HG02798 (cell line): Measurements from ENCODE around the gene PDZD2.
"Not testable (repeated sequence)": the region's sequence is repeated elsewhere in the genome, so short reads cannot be mapped to it uniquely, and the experiment has no call there.

ENCODE experiments used
- ATAC-seq: cut with Tn5 transposase; IDR thresholded peaks from one replicate; pipeline ENCODE4 v1.9.1; 2021; ENCODE audit warnings: mild to moderate bottlenecking; ENCODE audit not compliant: unreplicated experiment, poor library complexity

PDZD2 gene

DNA sequence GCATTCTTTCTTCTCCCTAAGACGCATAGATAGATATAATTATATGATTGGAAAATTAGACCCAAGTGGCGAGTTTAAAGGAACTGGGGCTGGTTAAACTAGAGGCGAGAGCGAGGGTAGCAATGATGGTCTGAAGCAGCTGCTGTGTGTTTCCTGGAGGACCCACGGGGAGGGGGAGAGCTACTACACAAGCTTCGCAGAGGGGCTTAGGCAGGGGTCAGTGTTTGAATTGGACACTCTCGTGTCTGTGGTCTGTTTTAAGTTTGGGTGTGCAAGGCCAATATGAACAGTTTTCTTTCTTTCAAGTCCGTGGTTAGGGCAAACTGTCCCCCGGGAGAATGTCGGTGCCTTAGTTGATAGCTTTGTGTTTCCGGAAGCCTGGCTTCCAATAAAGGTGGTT lies 43.1 kb downstream of the PDZD2 start:
- ATAC-seq, result no peak

DNA sequence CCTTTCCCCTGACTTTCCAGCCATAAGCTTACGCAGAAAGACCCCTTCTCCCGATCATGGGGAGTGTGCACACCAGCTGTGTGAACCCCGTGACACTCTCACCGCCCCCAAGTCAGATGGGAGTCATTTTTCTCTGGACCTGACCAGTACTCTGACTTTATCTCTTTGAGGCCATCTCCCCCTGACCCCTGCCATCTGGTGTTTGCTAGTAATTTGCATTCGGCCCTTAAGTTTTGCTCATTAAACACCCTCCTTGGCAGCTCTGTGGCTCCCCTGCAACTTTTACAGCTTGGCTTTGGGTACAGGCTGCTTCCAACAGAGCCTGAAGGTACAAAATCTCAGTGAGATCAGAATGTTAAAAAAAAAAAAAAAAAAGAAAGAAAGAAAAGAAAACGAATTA lies 43.9 kb downstream of the PDZD2 start:
- ATAC-seq, result no peak

DNA sequence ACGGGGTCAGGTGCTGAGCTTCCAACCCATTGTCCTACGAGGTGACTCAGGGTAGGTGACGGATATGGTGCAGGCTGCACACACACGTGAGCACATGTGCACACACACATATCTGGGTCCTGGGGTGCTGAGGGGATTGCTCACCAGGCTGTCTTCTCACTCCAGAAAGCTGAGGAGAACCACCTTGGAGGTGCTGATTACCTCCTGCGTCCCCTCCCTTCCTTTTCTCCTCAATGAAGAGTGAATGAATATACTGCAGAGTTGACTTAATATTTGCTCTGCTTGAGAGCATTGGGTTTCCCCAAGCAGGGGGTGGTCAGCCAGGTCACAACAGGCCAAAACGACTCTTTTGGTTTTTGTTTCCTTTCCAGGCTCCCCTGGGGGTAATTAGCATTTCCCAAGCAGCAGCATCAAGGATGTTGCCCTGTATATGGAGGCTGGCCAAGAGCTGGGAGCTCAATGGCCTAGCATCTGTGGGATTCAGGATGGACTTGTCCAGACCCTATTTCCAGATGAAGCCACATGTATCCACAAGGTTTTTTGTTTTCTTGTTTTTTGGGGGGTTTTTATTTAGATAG lies 49.7 kb downstream of the PDZD2 start:
- no peak for ATAC-seq

DNA sequence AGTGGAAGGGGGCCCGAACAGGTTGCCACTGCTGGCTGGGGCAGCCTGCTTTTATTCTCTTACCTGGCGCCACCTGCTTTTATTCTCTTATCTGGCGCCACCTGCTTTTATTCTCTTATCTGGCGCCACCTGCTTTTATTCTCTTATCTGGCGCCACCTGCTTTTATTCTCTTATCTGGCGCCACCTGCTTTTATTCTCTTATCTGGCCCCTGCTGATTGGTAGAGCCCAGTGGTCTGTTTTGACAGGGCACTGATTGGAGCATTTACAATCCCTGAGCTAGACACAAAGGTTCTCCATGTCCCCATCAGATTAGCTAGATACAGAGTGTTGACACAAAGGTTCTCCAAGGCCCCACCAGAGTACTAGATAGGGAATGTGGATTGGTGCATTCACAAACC lies 52.5 kb downstream of the PDZD2 start:
- ATAC-seq, result not testable (repeated sequence)

- ATAC-seq, result no peak
Measured at GRCh38 chr5:31692561-31693221, 53.8 kb downstream of the PDZD2 start.

- no peak for ATAC-seq
Measured at GRCh38 chr5:31698673-31699072, 59.7 kb downstream of the PDZD2 start.

GRCh38 chr5:31701642-31702299 lies 62.8 kb downstream of the PDZD2 start:
- no peak for ATAC-seq

- no peak for ATAC-seq
Measured at GRCh38 chr5:31702712-31703111, 63.8 kb downstream of the PDZD2 start.

DNA sequence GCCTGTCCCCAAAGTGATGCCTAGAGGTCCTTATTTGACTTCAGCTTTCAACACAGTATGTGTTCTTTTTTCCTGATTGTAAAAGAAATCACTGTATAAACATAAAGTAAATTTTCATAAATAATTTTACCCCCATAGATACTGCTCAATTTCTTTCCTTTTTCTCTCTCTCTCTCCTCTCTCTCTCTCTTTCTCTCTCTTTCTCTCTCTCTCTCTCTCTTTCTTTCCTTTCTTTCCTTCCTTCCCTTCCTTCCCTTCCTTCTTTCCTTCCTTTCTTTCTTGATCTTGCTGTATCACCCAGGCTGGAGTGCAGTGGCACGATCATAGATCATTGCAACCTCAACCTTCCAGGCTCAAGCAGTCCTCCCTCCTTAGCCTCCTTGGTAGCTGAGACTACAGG lies 64.8 kb downstream of the PDZD2 start:
- no peak for ATAC-seq

DNA sequence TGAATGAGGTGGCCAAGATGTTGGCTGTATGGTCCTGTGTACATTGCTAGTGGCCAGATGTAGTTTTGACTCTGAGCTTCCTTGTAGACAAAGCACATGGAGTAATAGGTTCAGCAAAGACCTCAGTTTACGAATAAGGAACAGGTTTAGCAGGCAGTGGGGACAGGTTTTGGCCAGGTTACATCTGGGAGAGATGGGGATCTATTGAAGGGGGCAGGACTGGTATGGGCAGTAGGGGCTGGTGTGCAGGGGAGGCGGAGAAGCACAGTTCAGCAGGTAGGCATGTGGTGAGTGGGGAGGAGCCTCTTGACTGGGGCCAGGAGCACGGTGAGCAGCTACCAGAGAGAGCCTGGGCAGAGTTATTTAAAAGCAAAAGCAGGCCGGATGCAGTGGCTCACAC lies 67.3 kb downstream of the PDZD2 start:
- no peak for ATAC-seq

DNA sequence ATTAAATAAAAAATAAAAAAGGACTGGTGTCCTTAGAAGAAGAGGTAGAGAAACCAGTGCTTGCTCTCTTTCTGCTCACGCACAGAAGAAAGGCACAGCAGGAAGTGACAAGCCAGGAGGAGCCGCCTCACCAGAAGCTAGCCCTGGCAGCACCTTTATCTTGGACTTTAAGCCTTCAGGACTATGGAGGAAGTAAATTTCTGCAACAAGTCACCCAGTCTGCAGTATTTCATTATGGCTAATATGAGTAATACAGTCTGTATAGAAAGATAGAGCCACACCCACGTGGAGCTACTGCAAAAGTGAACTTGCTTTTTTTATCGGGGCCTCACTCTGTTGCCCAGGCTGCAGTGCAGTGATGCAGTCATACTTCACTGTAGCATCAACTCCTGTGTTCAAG lies 68.4 kb downstream of the PDZD2 start:
- ATAC-seq, result no peak

DNA sequence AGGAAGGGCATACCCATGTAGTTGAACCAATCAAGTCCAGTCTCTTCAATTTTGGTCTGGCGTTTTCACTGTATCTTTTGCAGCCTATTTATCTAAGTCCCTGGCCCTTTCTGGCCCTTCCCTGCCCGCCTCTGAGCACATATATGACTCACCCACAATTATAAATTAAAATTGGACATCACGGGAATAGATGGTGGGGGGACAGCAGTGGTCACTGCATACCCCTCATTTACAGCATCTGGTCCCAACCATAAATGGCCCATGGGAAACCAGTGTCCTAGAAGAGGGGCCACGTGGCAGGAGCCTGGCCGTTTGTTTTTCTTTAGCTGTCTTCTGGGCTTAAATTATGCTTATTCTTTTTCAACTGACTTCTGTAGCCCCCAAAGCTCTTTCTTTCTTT lies 69.2 kb downstream of the PDZD2 start:
- no peak for ATAC-seq

DNA sequence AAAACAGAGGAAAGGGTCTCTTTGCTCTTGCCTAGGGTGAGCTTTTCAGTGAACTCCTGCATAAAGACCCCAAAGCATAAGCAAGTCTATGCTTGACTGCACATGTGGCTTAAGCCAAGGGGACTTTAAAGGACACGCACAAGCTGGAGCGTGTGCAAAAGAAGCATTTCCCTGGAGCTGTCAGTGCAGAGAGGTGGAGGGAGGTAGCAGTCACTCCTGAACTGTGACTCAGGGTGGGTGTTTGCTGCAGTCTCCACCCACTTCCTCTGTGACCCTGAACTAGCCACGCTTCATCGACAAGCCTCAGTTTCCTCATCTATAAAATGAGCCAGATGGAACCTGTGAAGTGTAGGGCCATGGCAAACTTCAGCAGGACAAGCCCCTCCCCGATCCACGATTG lies 72.4 kb downstream of the PDZD2 start:
- no peak for ATAC-seq

GRCh38 chr5:31711935-31712592 lies 73.1 kb downstream of the PDZD2 start:
- ATAC-seq, result no peak

GRCh38 chr5:31717561-31717960 lies 78.6 kb downstream of the PDZD2 start:
- ATAC-seq, result no peak

DNA sequence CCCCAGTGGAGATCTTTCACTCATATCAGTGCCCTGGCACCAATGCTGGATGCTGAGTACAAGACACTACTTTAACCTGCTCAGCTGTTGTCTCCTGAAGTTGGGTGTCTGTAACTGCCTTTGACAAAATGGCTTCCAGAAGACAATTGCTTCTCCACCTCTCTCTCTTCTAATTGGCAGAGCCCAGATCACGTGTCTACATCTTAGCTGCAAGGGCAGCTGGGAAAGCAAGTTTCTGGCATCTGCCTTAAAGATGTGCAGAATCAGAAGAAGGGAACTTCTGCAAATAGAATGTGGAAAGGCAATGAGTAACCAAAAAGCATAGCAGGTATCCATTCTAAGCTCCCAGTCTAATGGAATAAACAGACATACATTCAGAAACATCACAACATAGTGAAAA lies 81.1 kb downstream of the PDZD2 start:
- ATAC-seq, result no peak

DNA sequence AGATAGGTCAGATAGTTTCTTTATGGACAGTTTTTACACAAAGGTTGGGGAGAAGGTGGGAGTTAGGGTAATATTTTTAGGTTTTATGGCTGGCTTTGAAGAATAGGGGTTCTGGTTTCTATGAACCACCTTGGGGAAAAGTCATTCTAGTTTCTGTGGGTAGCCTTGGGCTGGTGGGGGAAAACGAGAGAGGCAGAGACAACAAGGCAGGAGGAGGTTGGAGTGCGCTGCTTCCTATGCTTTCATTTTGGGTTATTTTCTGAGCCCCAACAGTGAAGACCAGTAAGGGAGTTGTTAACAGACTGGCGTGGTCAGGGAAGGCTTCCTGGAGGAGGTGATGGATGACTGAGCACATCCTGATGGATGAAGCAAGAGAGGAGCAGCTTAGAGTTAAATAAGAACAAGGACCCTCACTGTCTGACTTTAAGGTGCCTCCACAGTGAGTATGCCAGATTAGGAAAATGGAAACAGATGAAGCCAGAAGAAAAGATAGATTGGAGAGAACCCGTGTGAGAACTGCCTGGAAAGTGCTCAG lies 81.9 kb downstream of the PDZD2 start:
- no peak for ATAC-seq

DNA sequence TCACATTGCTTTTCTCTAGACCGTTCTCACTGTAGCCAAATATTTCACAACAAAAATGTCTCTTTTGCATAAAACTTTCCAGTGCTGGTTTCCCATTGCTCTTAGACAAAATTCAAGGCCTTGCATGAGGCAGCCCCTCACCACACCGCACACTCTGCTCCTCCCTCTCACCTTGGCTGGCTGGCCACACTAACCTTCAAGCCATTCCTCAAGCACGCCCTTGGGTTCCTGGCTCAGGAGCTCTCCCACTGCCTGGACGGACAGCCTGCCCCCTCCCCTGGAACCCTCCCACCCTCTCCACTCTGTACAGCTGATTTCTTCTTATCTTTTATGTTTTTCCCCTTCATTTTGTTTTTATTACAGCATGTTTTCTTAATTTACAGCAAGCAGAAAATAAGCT lies 83.2 kb downstream of the PDZD2 start:
- ATAC-seq, result no peak

- ATAC-seq, result no peak
Measured at GRCh38 chr5:31725996-31726395, 87.1 kb downstream of the PDZD2 start.

GRCh38 chr5:31726952-31727351 lies 88.0 kb downstream of the PDZD2 start:
- no peak for ATAC-seq

DNA sequence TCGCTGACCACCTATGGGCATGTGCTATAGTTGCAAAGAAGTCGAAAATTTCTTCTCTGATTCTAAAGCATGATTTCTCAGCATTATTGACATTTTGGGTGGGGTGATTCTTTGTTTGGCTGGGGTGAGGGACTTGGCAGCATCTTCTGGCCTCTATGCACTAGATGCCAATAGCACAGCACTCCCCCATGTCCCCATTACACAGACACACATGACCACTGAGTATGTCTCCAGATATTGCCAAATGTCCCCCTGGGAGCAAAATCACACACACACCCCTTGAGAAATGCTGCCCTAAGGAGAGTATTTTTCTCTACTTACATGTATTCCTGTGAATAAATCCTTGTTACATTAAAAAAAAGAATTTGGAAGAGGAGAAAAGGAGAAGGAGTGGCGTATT lies 89.1 kb downstream of the PDZD2 start:
- no peak for ATAC-seq
